HS-27A (cell line): ENCODE data around the gene TESK1.
A peak's percentile ranks its signal among the peaks of the same experiment; 100 is the strongest.
"Not testable (repeated sequence)": the region's sequence is repeated elsewhere in the genome, so short reads cannot be mapped to it uniquely, and the experiment has no call there.

Experiments
- DNase-seq: peaks from one replicate; pipeline ENCODE4 v3.0.0-alpha.2; 2012; ENCODE audit warnings: low read depth, missing footprints

TESK1 gene

GRCh38 chr9:35579659-35580227, 25.3 kb upstream of the TESK1 start:
- DNase-seq, result not testable (repeated sequence)

DNA sequence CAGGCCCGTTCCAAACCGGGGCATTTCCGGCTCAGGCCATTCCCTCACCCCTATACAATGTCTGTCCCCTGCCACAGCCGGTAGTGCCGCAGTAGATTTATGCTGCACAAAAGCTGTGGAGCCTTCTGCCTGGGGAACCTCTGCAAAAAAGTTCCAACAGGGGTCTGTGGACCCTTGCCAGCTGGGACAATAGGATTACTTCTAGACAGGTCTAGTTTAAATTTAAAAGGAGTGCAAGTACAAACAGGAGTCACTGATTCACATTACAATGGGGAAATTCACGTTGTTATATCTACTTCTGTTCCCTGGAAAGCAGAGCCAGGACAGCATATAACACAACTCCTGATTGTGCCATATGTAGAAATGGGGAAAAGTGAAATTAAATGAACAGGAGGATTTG, 21.5 kb upstream of the TESK1 start:
- DNase-seq, result not testable (repeated sequence)

- DNase-seq, result not testable (repeated sequence)
These were observed 20.4 kb upstream of the TESK1 start for GRCh38 chr9:35584681-35585080.

- DNase-seq, result not testable (repeated sequence)
These were observed 16.6 kb upstream of the TESK1 start for GRCh38 chr9:35588506-35588905.

- no peak for DNase-seq
These were observed 11.5 kb upstream of the TESK1 start for GRCh38 chr9:35593581-35593980.

DNA sequence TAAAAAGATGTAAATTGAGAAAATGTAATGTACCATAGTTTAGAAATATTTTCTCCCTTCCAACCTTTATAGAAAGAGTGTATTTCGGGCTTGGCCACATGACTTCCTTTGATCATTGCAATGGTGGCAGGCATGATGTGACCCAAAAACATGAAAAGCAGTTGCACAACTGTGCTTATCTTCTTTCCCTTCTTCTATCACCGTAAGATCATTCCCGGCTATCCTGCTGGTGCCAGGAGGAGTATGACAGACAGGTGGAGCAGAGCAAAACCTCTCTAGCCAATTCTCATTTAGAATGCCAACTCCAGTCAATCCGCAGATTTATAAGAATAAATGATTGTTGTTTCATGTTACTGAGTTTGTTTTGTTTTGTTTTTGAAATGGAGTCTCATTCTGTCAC, 10.6 kb upstream of the TESK1 start:
- DNase-seq, result no peak

GRCh38 chr9:35596907-35597306, 8.2 kb upstream of the TESK1 start:
- DNase-seq, result not testable (repeated sequence)

DNA sequence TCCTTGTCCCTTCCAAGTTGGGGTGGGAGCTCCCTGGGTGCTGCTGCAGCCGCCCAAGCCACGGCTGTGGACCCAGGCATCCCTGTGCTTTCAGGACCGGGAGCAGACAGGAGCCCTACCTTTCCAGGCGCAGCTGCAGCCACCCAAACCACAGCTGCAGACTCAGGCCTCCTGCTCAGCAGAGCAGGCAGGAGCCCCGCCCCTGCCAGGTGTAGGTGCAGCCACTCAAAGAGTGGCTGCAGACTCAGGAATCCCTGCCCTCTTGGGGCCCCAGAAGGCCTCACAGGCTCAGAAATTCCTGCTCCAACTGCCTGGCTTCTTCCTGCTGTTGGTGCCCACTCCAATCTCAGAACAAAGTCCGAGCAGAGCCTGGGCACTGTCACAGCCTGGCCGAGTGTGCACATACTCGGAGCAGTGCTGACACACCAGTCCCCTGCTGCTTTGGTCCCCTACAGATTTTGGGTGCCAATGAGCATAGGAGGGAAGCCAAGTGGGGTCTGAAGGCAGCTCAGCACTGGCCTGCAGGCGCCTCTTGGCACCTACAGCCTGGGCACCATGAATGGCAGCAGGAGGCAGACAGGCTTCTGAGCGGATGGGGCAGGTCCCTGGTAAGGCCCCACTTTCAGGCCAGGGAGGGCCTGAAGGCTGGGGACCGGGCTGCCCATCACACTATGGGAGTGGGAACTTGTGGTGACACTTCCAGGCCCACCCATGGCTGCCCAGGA, 6.0 kb upstream of the TESK1 start:
- no peak for DNase-seq

- no peak for DNase-seq
These were observed 5.1 kb upstream of the TESK1 start for GRCh38 chr9:35599763-35600604.

DNA sequence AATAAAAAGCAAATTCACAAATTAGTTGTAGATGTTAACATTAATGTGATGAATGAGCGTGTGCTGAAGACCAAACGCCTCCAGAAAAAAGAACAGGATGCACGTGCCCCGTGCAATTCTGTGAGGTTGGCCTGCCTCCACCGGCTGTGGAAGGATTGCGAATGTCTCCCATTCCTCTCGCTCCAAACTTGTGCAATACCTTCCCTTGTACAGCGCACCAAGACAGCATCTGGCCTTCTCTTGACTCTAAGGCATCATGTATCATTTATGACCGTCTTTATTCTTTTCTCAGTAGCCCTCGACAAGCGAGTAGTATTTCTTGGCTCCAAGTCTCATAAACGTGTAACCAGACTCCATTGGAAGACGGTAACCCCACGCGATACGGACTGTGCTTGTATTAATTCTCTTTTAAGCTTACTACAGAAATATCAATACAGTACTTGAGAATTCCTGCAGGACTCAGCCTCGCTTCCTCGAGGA, 1.5 kb upstream of the TESK1 start:
- DNase-seq, result no peak

GRCh38 chr9:35603986-35604577, 980 bp upstream of the TESK1 start:
- peak; percentile 100 for DNase-seq

GRCh38 chr9:35605351-35606137, 482 bp downstream of the TESK1 start:
- no peak for DNase-seq

GRCh38 chr9:35606138-35606504, 1.1 kb downstream of the TESK1 start:
- DNase-seq, result no peak

GRCh38 chr9:35606726-35607125, 1.7 kb downstream of the TESK1 start:
- no peak for DNase-seq

DNA sequence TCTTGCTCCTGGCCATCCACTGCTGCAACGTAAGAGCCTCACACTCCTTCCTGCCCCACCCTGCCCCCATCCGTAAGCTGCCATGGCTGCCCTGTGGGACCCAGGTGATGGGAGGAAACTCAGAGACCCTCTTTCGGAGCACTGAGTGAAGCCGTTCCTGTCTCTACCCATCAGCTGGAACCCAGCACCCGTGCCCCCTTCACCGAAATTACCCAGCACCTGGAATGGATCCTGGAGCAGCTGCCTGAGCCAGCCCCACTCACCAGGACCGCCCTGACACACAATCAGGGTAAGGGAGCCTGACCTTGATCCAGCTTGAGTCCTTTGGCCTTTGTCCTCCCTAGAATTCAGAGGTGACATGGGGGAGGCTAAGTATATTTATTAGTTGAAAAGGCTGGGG, 3.2 kb downstream of the TESK1 start:
- no peak for DNase-seq

- no peak for DNase-seq
These were observed 4.1 kb downstream of the TESK1 start for GRCh38 chr9:35609001-35609819.

DNA sequence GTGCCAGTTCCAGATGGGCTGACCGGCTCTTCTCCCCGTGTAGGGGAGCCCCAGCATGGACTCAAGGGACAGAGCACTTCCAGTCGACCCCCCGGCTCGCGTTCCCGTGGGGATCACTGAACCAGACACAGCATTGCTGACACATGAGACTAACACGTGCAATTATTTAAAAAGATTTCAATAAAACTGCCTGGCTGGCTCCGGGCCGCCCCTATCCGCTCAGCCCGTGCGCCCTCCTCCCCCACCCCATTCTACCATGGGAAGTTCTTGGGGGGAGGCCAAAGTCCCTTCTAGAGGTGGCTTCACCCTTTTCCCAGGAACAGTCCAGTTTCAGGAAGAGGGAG, 4.7 kb downstream of the TESK1 start:
- DNase-seq, result no peak

- DNase-seq, result no peak
These were observed 6.3 kb downstream of the TESK1 start for GRCh38 chr9:35611230-35611797.

DNA sequence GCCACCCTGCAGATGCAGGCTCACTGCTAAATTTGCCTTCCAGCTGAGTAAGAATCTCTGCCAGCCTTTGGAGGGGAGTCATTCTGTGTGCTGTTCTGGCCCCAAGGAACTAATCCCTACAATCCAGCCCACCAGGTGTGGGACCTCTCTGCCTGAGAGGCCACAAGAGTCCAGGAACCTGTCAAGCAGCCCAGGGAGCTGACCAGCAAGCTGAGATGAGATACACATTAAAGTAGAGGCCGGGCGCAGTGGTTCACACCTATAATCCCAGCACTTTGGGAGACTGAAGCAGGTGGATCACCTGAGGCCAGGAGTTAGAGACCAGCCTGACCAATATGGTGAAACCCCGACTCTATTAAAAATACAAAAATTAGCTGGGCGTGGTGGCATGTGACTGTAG, 7.0 kb downstream of the TESK1 start:
- DNase-seq, result not testable (repeated sequence)

DNA sequence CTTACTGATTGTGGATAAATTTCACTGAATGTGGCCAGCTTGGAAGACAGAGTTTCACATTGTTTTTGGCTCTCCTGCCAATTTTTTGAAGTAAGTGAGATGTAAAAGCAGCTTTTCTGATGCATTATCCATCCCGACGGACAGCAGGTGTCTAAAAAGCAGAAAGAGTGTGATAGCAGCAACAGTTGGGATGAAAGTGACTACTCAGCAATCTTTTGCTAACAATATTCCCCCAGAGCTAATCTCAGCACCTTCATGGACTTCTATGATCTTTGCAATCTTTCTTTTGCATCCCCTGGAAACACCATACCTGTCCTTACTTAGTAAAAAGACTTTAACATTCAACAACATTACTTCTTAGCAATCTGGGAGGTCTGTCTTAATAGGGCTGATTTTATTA, 7.8 kb downstream of the TESK1 start:
- no peak for DNase-seq
